ENCODE results near the gene HNRNPA3. TPM values are rescaled to one million over a fixed set of nuclear protein-coding genes. Genes with fewer than 3 reads are reported as not detected.

Gene HNRNPA3
- total RNA-seq, 1 experiment from 2014 or later = 406 TPM

- TF ChIP-seq ZMAT4 (CRISPR knock-in tag; IDR thresholded peaks at IDR 0.05) = no peak
Measured at GRCh38 chr2:177255227-177255601, 42.6 kb downstream of the HNRNPA3 start (continued).

GRCh38 chr2:177256026-177256425, 43.4 kb downstream of the HNRNPA3 start:
- Mint-ChIP-seq H3K4me3 (no peak overlapping the region), H3K36me3 (peaks cover 18% of the 10 kb centered on the region), H3K27me3 (ENCODE audit: low read depth) (no peaks in the 10 kb centered on the region), H3K4me1 (peaks cover 52% of the 10 kb centered on the region), H3K27ac (no peak overlapping the region), H3K9me3 (peaks cover 14% of the 10 kb centered on the region)
- TF ChIP-seq ATF6 (CRISPR knock-in tag; IDR thresholded peaks at IDR 0.05) = no peak
- no peak for TF ChIP-seq TEAD4 (CRISPR knock-in tag; IDR thresholded peaks at IDR 0.05)
- no peak for TF ChIP-seq TEAD1 (CRISPR knock-in tag; IDR thresholded peaks at IDR 0.05)
- TF ChIP-seq ZNF423 (CRISPR knock-in tag; IDR thresholded peaks at IDR 0.05) = no peak
- TF ChIP-seq ZMAT4 (CRISPR knock-in tag; IDR thresholded peaks at IDR 0.05) = no peak
- TF ChIP-seq IRF1 (CRISPR knock-in tag; IDR thresholded peaks at IDR 0.05) = no peak
- no peak for TF ChIP-seq CREB1 (CRISPR knock-in tag; IDR thresholded peaks at IDR 0.05)
- TF ChIP-seq ZNF416 (CRISPR knock-in tag; IDR thresholded peaks at IDR 0.05) = no peak
- no peak for TF ChIP-seq MXD4 (CRISPR knock-in tag; IDR thresholded peaks at IDR 0.05; ENCODE audit: borderline replicate concordance)
- TF ChIP-seq STAT6 (CRISPR knock-in tag; conservative IDR thresholded peaks at IDR 0.05; ENCODE audit: low read depth) = no peak
- no peak for TF ChIP-seq AFF4 (CRISPR knock-in tag; IDR thresholded peaks at IDR 0.05; ENCODE audit: borderline replicate concordance)
- no peak for TF ChIP-seq ELF4 (CRISPR knock-in tag; IDR thresholded peaks at IDR 0.05; ENCODE audit: low read depth)
- no peak for TF ChIP-seq ESRRA (CRISPR knock-in tag; IDR thresholded peaks at IDR 0.05; ENCODE audit: borderline replicate concordance)
- TF ChIP-seq NR1H2 (CRISPR knock-in tag; IDR thresholded peaks at IDR 0.05) = no peak
- no peak for TF ChIP-seq ZNF121 (CRISPR knock-in tag; IDR thresholded peaks at IDR 0.05)
- no peak for TF ChIP-seq HMGA2 (CRISPR knock-in tag; IDR thresholded peaks at IDR 0.05)
- TF ChIP-seq CBFB (CRISPR knock-in tag; IDR thresholded peaks at IDR 0.05; ENCODE audit: low read depth) = no peak
- no peak for TF ChIP-seq MYBL2 (CRISPR knock-in tag; IDR thresholded peaks at IDR 0.05)
- TF ChIP-seq ZNF671 (CRISPR knock-in tag; IDR thresholded peaks at IDR 0.05) = no peak
- ATAC-seq (no peak), DNase-seq (ENCODE audit: low spot score) (no peak)
- CTCF ChIA-PET = interaction anchor here (0.6 to 2.7 kb wide), 4 partner anchors 8 to 52 kb away, joined by 4 to 25 read pairs (median 10); partner anchors contain the start of gene NFE2L2
- POLR2A ChIA-PET = interaction anchor here (1.0 kb wide), 1 partner anchor 9 kb away, joined by 5 read pairs; the partner anchor contains the start of gene NFE2L2

All from WTC11 (cell line).